Endothelial cell of umbilical vein (primary cell): Measurements from ENCODE around the gene BCL2L13. TPM values are rescaled to one million over a fixed set of nuclear protein-coding genes. Genes with fewer than 3 reads are reported as not detected.

Experiments
- BruUV-seq: library from RNA; stranded (reverse); fragments of 400-500 nt; replicated peaks from 2 replicates; lab custom pipeline; 2021; lab: Mats Ljungman, UMichigan
- CTCF ChIA-PET: fragments of 300-600, 350-600 bp; sonication (Branson Sonifier 250); formaldehyde crosslinking; loops from one replicate; lab custom pipeline; 2021; ENCODE audit warnings: antibody characterized with exemption, inconsistent platforms; lab: Charles Lee
- POLR2A ChIA-PET: fragments of 300-600, 350-600 bp; sonication (Branson Sonifier 250); formaldehyde crosslinking; loops from one replicate; lab custom pipeline; 2021; ENCODE audit warnings: antibody characterized with exemption, inconsistent platforms; lab: Charles Lee
- DNase-seq: peaks from one replicate; pipeline ENCODE4 v3.0.0-alpha.2; 2011; ENCODE audit warnings: low read depth, low spot score
- FAIRE-seq: peaks from 2 replicates; lab custom pipeline; 2011; peaks lifted over from hg19 to GRCh38; lab: Jason Lieb, UNC
- H2AFZ ChIP-seq: 2 replicates; pipeline ENCODE4 v1.6.0; 2012; ENCODE audit warnings: low read depth, low read length, control low read depth, inconsistent platforms
- H3K27ac ChIP-seq: 2 replicates; pipeline ENCODE4 v1.5.1; 2011; ENCODE audit warnings: low read depth, mild to moderate bottlenecking, control low read depth, low read length, moderate library complexity; ENCODE audit not compliant: insufficient read depth
- H3K27me3 ChIP-seq, 2 experiments: 2 replicates each; pipeline versions ENCODE4 v1.6.0 to v1.6.1; 2011; ENCODE audit warnings: low read length in 2 of 2, mixed read lengths in 1 of 2; ENCODE audit not compliant: control insufficient read depth in 2 of 2, insufficient read depth in 2 of 2
- H3K36me3 ChIP-seq, 2 experiments: 2 replicates in 1 of 2; 3 replicates in 1 of 2; pipeline ENCODE4 v1.5.1; 2011; ENCODE audit warnings: low read length in 2 of 2, mild to moderate bottlenecking in 1 of 2, moderate library complexity in 1 of 2; ENCODE audit not compliant: control insufficient read depth in 2 of 2, insufficient read depth in 2 of 2; ENCODE audit errors: extremely low read depth in 1 of 2
- H3K4me1 ChIP-seq: 3 replicates; pipeline ENCODE4 v1.5.1; 2011; ENCODE audit warnings: mild to moderate bottlenecking, low read length; ENCODE audit not compliant: control insufficient read depth, insufficient read depth; ENCODE audit errors: extremely low read depth
- H3K4me2 ChIP-seq: 2 replicates; pipeline ENCODE4 v1.6.1; 2011; ENCODE audit warnings: low read length, control low read depth, mixed read lengths; ENCODE audit not compliant: insufficient read depth
- H3K4me3 ChIP-seq, 3 experiments: fragments of 200-600 bp in 1 of 3; sonication (generic), shearing (Covaris generic) in 1 of 3; replicated peaks in 1 of 3; 2 replicates each; pipeline ENCODE4 v1.5.1; 2011 to 2016; ENCODE audit warnings: control low read depth in 3 of 3, low read length in 3 of 3, mild to moderate bottlenecking in 2 of 3, inconsistent platforms in 1 of 3, low read depth in 1 of 3, moderate library complexity in 1 of 3; ENCODE audit not compliant: insufficient read depth in 1 of 3
- H3K79me2 ChIP-seq: 2 replicates; pipeline ENCODE4 v1.6.0; 2012; ENCODE audit warnings: low read length, inconsistent platforms; ENCODE audit not compliant: control insufficient read depth, insufficient read depth
- H3K9ac ChIP-seq: replicated peaks from 2 replicates; pipeline ENCODE3; 2011; ENCODE audit warnings: low read length, control low read depth; ENCODE audit not compliant: insufficient read depth; ENCODE audit errors: extremely low read depth
- H3K9me1 ChIP-seq: replicated peaks from 3 replicates; pipeline ENCODE4 v1.6.0; 2011; ENCODE audit warnings: mild to moderate bottlenecking, low read length; ENCODE audit not compliant: control insufficient read depth, insufficient read depth; ENCODE audit errors: extremely low read depth
- H3K9me3 ChIP-seq: replicated peaks from 2 replicates; pipeline ENCODE4 v1.5.1; 2012; ENCODE audit warnings: low read length, inconsistent platforms; ENCODE audit not compliant: control insufficient read depth, insufficient read depth
- H4K20me1 ChIP-seq: replicated peaks from 2 replicates; pipeline ENCODE3; 2011; ENCODE audit warnings: mild to moderate bottlenecking, low read length; ENCODE audit not compliant: control insufficient read depth, insufficient read depth; ENCODE audit errors: extremely low read depth
- EZH2 ChIP-seq: IDR thresholded peaks from 2 replicates; pipeline ENCODE4 v1.6.1; 2012; ENCODE audit warnings: borderline replicate concordance, low read depth, mild to moderate bottlenecking, moderate library complexity, low read length, inconsistent platforms; ENCODE audit not compliant: severe bottlenecking
- FOS ChIP-seq: IDR thresholded peaks from 2 replicates; pipeline ENCODE4 v1.6.1; 2011; ENCODE audit warnings: mild to moderate bottlenecking, low read length, moderate library complexity, borderline replicate concordance; ENCODE audit not compliant: insufficient read depth
- GATA2 ChIP-seq: IDR thresholded peaks from 2 replicates; pipeline ENCODE4 v1.7.0; 2011; ENCODE audit warnings: low read depth, mild to moderate bottlenecking, moderate library complexity, mixed read lengths, low read length; ENCODE audit not compliant: insufficient read length, insufficient read depth
- JUN ChIP-seq: IDR thresholded peaks from 2 replicates; pipeline ENCODE4 v1.6.1; 2011; ENCODE audit warnings: borderline replicate concordance, low read depth; ENCODE audit not compliant: insufficient read length, insufficient read depth
- MYC ChIP-seq: IDR thresholded peaks from one replicate; pipeline ENCODE4 v1.6.1; 2011; ENCODE audit warnings: mild to moderate bottlenecking, low read depth, low read length
- POLR2A ChIP-seq: IDR thresholded peaks from 2 replicates; pipeline ENCODE4 v1.6.1; 2012; ENCODE audit warnings: low read depth, mild to moderate bottlenecking, control low read depth, low read length
- POLR2AphosphoS5 ChIP-seq: IDR thresholded peaks from 2 replicates; pipeline ENCODE4 v1.6.1; 2012; ENCODE audit warnings: low read depth, mild to moderate bottlenecking, control low read depth, low read length, moderate library complexity; ENCODE audit not compliant: insufficient read depth
- dilution Hi-C: fragments of 300-500 bp; cut with MboI; formaldehyde crosslinking; loops from one replicate; pipeline ENCODE4 v1.15.0; 2019; ENCODE audit warnings: low sequenced_read_pairs; ENCODE audit not compliant: extremely low pct_ligation_motif_present
- intact Hi-C: fragments of 100-400 bp; cut with micrococcal nuclease; formaldehyde crosslinking; loops from one replicate; pipeline ENCODE4 v1.10.0; 2022
- polyA plus RNA-seq, 4 experiments: library from polyadenylated mRNA; depleted of rRNA in 3 of 4; stranded (reverse) in 3 of 4; unstranded in 1 of 4; fragments of >200 nt; gene quantifications; 2 replicates each; pipeline versions ENCODE4 v1.2.1 to v1.2.3, GENCODE V29; 2011 to 2012; ENCODE audit warnings: missing spikeins in 1 of 4
- total RNA-seq: library from RNA; stranded (reverse); gene quantifications from 2 replicates; pipeline ENCODE4 v1.2.3, GENCODE V29; 2021
- TF ChIP-seq, protein P1 (sequence below), 2 donors: IDR thresholded peaks; 1 replicate in 1 of 2; 2 replicates in 1 of 2; pipeline ENCODE4 v1.5.1; 2011; ENCODE audit warnings: low read length in 2 of 2, mild to moderate bottlenecking in 2 of 2, moderate library complexity in 2 of 2, control low read depth in 1 of 2, inconsistent platforms in 1 of 2, low read depth in 1 of 2; ENCODE audit not compliant: insufficient read depth in 1 of 2; ENCODE audit errors: extremely low read depth in 1 of 2
- TF ChIP-seq, protein P2 (sequence below): IDR thresholded peaks from 2 replicates; pipeline ENCODE4 v1.6.1; 2011; ENCODE audit not compliant: insufficient read depth, insufficient read length

Gene BCL2L13
- total and polyA plus RNA-seq, 2 donors (not counting 3 experiments of a cell fraction or from before 2014, with no cell fraction given), result 28.1 to 36.2 TPM

DNA sequence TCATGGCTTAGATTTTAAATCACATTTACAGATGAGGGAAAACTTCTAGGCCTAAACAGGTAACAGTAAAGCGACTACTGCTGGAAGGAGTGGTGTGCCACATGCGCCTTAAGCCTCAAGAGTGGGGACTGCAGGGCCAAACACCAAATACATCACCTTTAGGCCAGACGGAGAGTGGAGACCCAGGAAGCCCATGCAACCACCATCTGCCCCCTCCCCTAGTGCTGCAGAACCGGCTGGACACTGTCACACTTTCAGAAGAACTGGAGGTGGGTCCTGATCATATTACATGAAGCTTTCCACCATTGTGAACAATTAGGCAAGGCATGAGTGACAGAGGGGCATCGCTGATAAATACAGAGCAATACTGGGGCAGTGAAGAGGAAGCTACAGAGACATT is 46.4 kb upstream of the BCL2L13 start:
- no peak overlapping the region for H3K9ac ChIP-seq
- no peaks in the 10 kb centered on the region for H3K4me1 ChIP-seq
- DNase-seq (no peak), FAIRE-seq (no peak)
- H3K9me3 ChIP-seq, result no peaks in the 10 kb centered on the region
- BruUV-seq, result TSS peak; percentile 37
- intact Hi-C loops, result no loop called here
- no peaks in the 10 kb centered on the region for H4K20me1 ChIP-seq
- H2AFZ ChIP-seq, result no peak overlapping the region
- H3K4me3 ChIP-seq, result no peak overlapping the region
- TF ChIP-seq POLR2A (no peak), FOS (no peak), MYC (no peak), GATA2 (no peak), POLR2AphosphoS5 (no peak), EZH2 (no peak), JUN (no peak)
- TF ChIP-seq, protein P1, sequence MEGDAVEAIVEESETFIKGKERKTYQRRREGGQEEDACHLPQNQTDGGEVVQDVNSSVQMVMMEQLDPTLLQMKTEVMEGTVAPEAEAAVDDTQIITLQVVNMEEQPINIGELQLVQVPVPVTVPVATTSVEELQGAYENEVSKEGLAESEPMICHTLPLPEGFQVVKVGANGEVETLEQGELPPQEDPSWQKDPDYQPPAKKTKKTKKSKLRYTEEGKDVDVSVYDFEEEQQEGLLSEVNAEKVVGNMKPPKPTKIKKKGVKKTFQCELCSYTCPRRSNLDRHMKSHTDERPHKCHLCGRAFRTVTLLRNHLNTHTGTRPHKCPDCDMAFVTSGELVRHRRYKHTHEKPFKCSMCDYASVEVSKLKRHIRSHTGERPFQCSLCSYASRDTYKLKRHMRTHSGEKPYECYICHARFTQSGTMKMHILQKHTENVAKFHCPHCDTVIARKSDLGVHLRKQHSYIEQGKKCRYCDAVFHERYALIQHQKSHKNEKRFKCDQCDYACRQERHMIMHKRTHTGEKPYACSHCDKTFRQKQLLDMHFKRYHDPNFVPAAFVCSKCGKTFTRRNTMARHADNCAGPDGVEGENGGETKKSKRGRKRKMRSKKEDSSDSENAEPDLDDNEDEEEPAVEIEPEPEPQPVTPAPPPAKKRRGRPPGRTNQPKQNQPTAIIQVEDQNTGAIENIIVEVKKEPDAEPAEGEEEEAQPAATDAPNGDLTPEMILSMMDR (IDR thresholded peaks at IDR 0.05; ENCODE audit: extremely low read depth in 1 of 2, insufficient read depth in 1 of 2, low read depth in 1 of 2, low read length in 2 of 2), result no peak
- TF ChIP-seq, protein P2, sequence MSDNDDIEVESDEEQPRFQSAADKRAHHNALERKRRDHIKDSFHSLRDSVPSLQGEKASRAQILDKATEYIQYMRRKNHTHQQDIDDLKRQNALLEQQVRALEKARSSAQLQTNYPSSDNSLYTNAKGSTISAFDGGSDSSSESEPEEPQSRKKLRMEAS, result no peak
- dilution Hi-C loops, result no loop called here
- H3K27me3 ChIP-seq, result no peaks in the 10 kb centered on the region
- POLR2A ChIA-PET, result no interaction called here
- CTCF ChIA-PET, result no interaction called here
- H3K4me2 ChIP-seq, result no peak overlapping the region
- no peak overlapping the region for H3K27ac ChIP-seq
- peaks cover 19 to 31% of the 10 kb centered on the region in 2 experiments for H3K36me3 ChIP-seq
- H3K9me1 ChIP-seq, result no peaks in the 10 kb centered on the region
- H3K79me2 ChIP-seq, result no peaks in the 10 kb centered on the region
